GM21390 (cell line): ENCODE data around the gene RBM20.
A peak's percentile ranks its signal among the peaks of the same experiment; 100 is the strongest.

ENCODE experiments used
- ATAC-seq: cut with Tn5 transposase; IDR thresholded peaks from one replicate; pipeline ENCODE4 v1.9.1; 2021; ENCODE audit not compliant: unreplicated experiment

Gene RBM20

GRCh38 chr10:110827875-110828274 is 183.7 kb downstream of the RBM20 start:
- ATAC-seq = no peak

DNA sequence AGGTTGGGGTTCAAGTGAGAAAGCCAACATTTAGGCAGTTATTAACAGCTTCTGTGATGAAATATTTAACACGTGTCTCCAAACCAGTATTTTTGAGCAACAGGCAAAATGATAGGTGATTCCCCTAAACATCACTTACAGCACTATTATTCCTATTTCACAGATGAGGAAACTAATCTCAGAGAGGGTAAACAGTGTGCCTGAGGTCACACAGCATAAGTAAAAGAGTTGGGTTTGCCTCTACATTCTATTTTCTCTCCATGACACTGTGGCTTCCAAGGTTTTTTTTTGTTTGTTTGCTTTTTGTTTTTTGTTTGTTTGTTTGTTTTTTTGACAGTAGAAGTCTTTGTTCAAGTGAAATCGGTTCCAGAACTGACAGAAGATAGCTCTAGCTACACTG is 184.4 kb downstream of the RBM20 start:
- ATAC-seq = no peak

GRCh38 chr10:110829721-110830410 is 185.7 kb downstream of the RBM20 start:
- no peak for ATAC-seq

DNA sequence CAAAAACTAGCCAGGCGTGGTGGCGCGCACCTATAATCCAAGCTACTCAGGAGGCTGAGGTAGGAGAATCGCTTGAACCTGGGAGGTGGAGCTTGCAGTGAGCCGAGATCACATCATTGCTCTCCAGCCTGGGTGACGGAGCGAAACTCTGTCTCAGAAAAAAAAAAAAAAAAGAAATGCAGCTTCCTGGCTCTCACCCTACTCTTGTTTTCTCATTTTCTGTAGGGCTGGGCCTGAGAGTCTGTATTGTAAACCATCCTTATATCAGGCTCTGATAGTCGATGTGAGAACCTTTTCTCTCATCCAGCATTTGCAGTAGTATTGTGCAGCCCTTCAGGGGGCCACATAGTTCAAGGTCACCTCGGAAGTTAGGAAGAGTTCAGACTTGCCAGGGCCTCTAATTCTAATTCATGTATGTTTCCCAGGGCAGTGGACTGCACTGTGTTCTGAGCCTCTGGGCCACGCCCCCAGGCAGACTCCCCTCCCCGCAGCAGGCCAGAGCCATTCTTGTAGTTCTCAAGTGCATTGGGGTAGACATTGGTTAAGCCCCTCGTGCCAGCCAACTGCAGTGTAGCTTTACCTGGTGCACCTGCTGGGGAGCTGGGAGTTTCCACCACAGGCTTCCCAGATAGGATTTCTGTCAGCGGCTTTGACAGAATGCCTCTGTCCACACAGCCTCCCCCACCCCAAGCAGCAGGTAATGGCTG is 189.3 kb downstream of the RBM20 start:
- no peak for ATAC-seq

- ATAC-seq = no peak
These were observed 189.9 kb downstream of the RBM20 start for GRCh38 chr10:110833941-110834628.

DNA sequence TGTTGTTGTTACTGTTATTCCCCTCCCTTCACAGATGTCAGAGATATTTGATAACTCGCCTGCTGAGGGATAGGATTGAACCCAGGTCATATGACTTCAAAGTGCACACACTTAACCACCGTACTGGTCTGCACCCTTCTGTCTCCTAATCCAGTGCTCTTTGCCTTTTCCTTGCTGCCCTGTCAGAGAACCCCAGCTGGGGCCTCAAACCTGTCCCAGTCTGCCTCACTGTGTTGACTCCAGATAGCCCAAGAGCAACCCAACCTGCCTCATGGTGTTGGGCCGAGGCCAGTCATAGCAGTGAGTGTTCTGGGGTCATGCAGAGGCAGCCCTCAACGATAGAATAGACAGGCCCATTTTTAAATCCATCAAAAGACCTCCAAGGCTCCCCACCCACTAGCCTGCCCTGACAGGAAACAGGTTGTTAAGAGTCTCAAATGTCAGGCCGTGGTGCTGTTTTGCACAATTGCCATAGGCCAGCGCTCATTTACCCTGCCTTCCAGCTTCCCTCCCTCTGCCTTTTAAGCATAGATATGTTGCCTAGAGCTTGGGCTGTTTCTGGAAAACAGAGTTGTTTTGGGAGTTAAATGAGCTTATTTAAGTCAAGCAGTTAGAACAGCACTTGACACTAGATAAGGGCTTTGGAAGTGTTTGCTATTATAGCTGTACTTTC is 190.6 kb downstream of the RBM20 start:
- ATAC-seq = no peak

DNA sequence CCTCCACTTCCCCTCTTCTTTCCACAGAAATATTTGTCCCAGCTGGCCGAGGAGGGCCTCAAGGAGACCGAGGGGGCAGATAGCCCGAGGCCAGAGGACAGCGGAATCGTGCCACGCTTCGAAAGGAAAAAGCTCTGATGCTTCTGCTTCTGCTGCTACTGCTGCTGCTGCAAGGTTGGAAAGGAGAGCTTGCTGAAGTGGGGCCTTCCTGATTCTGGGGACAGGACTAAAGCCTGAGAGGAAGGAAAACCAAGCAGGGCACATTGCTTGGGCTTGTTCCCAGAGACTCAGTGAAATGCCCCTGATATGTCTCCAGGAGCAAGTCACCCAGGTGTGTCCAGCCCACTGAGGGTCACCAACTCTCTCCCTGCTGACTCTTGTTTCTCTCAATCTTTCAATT is 191.7 kb downstream of the RBM20 start:
- no peak for ATAC-seq

DNA sequence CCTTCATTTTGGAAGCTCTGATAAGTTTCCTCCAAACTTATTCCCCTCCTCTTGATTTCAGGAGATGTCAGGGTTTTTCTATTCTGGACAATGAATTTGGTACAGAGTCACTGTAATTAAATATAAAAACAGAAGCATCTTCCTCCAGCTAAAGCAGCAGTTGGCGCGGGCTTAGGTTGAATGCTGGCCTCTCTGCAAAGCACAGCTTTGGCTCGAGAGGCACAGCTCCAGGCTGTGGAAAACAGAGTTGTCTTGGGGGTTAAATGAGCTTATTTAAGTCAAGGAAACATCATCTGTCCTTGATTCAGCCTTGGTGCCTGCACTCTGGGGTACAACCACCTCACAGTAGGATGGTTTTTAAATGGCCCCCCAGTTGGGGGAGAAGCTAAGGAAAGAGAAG is 192.6 kb downstream of the RBM20 start:
- ATAC-seq = no peak

DNA sequence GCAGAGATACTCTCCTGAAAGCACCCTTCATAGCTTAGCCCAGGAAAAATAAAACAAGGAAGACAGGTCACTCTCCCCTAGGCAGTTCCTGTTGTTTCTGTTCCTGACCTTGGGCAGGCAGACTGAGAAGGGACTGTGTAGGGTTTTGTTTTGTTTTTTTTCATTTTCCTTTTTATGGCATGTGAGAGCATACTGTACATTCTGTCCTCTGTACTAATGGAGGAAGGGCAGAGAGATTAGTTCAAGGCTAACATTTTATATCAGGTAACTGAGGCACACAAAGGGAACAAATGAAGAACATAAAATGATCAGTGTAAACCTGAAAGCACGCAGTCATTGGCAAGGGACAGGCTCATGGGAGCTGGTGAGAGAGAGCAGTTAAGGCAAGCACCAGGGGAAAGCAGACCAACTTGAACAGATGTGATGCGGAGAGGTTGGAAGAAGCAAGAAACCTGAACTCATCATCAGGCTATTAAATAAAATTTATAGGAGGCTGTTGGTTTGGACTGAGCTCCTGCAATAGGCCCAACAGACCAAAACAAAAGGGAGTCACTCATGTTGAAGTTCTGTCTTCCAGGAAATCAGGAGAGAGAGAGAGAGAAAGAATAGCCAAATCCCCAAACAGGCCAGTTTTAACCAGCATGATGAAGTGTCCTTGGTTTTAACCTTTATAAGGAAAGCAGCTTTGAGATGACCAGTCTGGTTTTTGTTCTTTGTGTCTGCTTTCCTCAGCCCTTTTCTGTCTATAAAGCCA is 193.5 kb downstream of the RBM20 start:
- ATAC-seq = no peak

DNA sequence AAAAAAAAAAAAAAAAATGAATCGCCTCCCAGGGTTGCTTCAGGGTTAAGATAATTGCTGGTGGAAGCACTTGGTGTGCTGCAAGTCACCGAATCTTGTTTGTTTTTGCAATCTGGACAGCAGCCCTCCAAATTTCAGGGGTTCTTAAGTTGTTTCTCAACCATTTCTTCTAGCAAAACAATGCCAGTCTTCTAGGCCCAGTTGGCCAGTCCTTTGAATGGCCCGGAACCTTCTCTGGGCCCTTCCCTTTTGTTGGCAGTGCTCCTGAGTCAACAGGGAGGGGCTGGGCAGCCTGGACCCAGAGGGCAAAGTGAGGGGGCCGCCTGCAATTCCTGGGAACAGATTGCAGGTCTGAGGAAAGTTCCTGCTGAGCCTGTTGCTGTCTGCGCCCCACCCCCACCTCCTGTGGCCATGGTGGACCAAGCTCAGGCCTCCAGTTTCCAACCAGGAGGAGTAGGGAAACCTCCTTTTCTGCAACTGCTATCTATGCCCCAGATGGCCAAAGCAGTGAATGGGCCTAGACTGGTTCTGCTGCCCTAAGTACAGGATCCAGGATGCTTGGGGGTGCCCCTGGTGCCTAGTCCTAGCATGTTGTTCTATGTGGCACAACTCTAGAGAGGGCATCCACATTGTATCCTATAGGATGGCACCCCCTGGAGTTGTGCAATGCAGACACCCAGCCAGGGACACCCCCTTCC is 196.2 kb downstream of the RBM20 start:
- ATAC-seq = no peak

DNA sequence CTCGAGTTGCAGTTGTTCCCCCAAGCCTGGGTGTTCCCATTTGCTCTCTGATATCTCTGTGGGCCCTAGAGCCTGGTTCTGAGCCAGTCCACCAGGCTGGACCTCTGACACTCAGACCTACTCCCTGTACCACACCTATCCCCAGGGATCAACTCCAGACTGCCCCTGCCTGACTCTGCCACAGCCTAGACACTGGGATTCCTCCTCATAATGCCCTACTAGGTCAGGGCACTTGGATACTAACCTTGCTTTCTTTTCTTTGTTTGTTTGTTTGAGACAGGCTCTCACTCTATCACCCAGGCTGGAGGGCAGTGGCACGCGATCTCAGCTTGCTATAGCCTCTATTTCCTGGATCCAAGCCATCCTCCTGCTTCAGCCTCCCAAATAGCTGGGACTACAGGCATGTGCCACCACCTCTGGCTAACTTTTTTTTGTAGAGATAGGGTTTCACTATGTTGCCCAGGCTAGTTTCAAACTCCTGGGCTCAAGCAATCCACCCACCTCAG is 196.8 kb downstream of the RBM20 start:
- ATAC-seq = no peak

DNA sequence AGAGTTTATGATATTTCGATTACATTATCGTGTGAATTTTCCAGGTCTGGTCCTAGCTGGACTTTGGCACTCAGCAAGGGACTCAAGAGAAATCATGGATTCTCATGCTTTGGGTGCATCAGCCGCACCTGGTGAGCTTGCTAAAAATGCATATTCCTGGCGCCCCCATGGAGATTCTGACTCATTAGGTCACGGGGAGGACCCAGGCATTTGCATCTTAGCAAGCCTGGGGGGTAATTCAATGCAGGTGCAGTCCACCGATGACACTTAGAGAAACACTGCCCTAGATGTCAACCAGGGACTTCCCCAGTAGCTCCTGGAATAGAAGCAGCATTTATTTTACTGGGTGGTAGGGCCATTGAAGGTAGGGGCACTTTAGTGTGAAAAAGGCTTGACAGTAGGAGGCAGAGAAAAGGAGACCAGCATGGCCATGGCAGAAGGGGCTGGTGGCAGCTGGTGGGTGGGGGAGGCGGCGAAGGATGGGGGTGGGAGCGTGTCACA is 197.7 kb downstream of the RBM20 start:
- ATAC-seq = peak; percentile 59

GRCh38 chr10:110842326-110842904 is 198.3 kb downstream of the RBM20 start:
- peak; percentile 17 for ATAC-seq

DNA sequence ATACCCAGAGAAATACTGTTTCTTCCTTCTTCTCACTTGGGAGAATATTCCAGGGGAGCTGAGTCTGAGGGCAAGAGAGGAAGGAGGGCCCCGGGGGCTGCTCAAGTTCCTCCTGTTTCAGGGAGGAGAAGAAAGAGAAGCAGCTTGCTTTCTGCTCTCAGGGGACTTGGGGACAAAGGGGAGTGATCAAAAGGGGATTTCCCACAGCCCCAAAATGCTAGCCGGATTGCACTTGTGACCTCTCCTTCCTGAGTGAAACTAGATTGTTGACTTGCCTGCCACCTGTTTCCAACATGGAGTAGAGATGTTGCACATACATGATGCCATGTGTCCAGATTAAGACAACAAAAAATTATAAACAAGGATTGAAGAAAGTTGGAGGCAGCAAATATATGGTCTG is 198.9 kb downstream of the RBM20 start:
- ATAC-seq = peak; percentile 81

DNA sequence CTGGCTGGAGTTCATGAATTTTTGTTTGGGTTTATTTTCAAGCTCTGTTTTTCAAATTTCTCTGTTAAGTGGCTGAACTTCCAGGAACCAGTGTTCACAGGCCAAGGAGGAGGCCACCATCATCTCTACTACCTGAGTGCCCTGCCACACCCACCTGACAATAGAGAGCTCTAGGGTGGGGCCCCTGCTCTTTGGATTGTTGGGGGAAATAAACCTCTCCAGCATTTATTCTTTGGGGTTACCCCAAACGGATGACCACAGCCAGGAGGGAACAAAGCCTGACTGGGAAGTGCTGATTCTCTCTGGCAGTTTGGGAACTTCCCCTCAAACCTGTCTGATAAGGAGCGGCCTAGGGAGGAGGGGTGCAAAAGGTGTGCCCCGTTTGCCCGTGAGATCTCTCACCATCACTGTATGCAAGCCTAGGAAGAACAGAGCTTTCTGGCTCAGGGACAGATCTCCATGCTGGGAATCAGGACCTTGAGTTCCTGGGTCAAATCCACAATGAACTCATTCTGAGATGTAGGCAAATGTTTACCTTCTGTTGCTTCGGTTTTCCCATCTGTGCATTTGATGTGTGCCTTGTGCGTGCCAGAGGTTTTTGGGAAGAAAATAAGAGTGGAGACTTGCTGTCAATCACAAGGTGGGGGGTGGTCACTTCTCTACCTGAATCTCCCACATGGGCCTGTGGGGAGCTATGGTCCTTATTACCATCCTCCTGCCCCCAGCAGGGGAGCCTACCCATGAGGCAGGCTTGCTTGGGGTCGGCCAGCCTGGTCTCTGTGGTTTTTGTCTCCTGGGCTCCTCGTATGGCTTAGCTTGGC is 199.9 kb downstream of the RBM20 start:
- ATAC-seq = no peak

- ATAC-seq = no peak
These were observed 200.4 kb downstream of the RBM20 start for GRCh38 chr10:110844617-110844881.

- no peak for ATAC-seq
These were observed 201.1 kb downstream of the RBM20 start for GRCh38 chr10:110845192-110845755.

GRCh38 chr10:110845756-110846620 is 201.9 kb downstream of the RBM20 start:
- no peak for ATAC-seq
